Endothelial cell of umbilical vein (primary cell): ENCODE data around the gene INTS4. TPM values are rescaled to one million over a fixed set of nuclear protein-coding genes. Genes with fewer than 3 reads are reported as not detected.

Experiments
- BruUV-seq: library from RNA; stranded (reverse); fragments of 400-500 nt; replicated peaks from 2 replicates; lab custom pipeline; 2021; lab: Mats Ljungman, UMichigan
- CTCF ChIA-PET: fragments of 300-600, 350-600 bp; sonication (Branson Sonifier 250); formaldehyde crosslinking; loops from one replicate; lab custom pipeline; 2021; ENCODE audit warnings: antibody characterized with exemption, inconsistent platforms; lab: Charles Lee
- POLR2A ChIA-PET: fragments of 300-600, 350-600 bp; sonication (Branson Sonifier 250); formaldehyde crosslinking; loops from one replicate; lab custom pipeline; 2021; ENCODE audit warnings: antibody characterized with exemption, inconsistent platforms; lab: Charles Lee
- DNase-seq: peaks from one replicate; pipeline ENCODE4 v3.0.0-alpha.2; 2011; ENCODE audit warnings: low read depth, low spot score
- FAIRE-seq: peaks from 2 replicates; lab custom pipeline; 2011; peaks lifted over from hg19 to GRCh38; lab: Jason Lieb, UNC
- H2AFZ ChIP-seq: 2 replicates; pipeline ENCODE4 v1.6.0; 2012; ENCODE audit warnings: low read depth, low read length, control low read depth, inconsistent platforms
- H3K27ac ChIP-seq: 2 replicates; pipeline ENCODE4 v1.5.1; 2011; ENCODE audit warnings: low read depth, mild to moderate bottlenecking, control low read depth, low read length, moderate library complexity; ENCODE audit not compliant: insufficient read depth
- H3K27me3 ChIP-seq, 2 experiments: 2 replicates each; pipeline versions ENCODE4 v1.6.0 to v1.6.1; 2011; ENCODE audit warnings: low read length in 2 of 2, mixed read lengths in 1 of 2; ENCODE audit not compliant: control insufficient read depth in 2 of 2, insufficient read depth in 2 of 2
- H3K36me3 ChIP-seq, 2 experiments: 2 replicates in 1 of 2; 3 replicates in 1 of 2; pipeline ENCODE4 v1.5.1; 2011; ENCODE audit warnings: low read length in 2 of 2, mild to moderate bottlenecking in 1 of 2, moderate library complexity in 1 of 2; ENCODE audit not compliant: control insufficient read depth in 2 of 2, insufficient read depth in 2 of 2; ENCODE audit errors: extremely low read depth in 1 of 2
- H3K4me1 ChIP-seq: 3 replicates; pipeline ENCODE4 v1.5.1; 2011; ENCODE audit warnings: mild to moderate bottlenecking, low read length; ENCODE audit not compliant: control insufficient read depth, insufficient read depth; ENCODE audit errors: extremely low read depth
- H3K4me2 ChIP-seq: 2 replicates; pipeline ENCODE4 v1.6.1; 2011; ENCODE audit warnings: low read length, control low read depth, mixed read lengths; ENCODE audit not compliant: insufficient read depth
- H3K4me3 ChIP-seq, 3 experiments: fragments of 200-600 bp in 1 of 3; sonication (generic), shearing (Covaris generic) in 1 of 3; replicated peaks in 1 of 3; 2 replicates each; pipeline ENCODE4 v1.5.1; 2011 to 2016; ENCODE audit warnings: control low read depth in 3 of 3, low read length in 3 of 3, mild to moderate bottlenecking in 2 of 3, inconsistent platforms in 1 of 3, low read depth in 1 of 3, moderate library complexity in 1 of 3; ENCODE audit not compliant: insufficient read depth in 1 of 3
- H3K79me2 ChIP-seq: 2 replicates; pipeline ENCODE4 v1.6.0; 2012; ENCODE audit warnings: low read length, inconsistent platforms; ENCODE audit not compliant: control insufficient read depth, insufficient read depth
- H3K9ac ChIP-seq: replicated peaks from 2 replicates; pipeline ENCODE3; 2011; ENCODE audit warnings: low read length, control low read depth; ENCODE audit not compliant: insufficient read depth; ENCODE audit errors: extremely low read depth
- H3K9me1 ChIP-seq: replicated peaks from 3 replicates; pipeline ENCODE4 v1.6.0; 2011; ENCODE audit warnings: mild to moderate bottlenecking, low read length; ENCODE audit not compliant: control insufficient read depth, insufficient read depth; ENCODE audit errors: extremely low read depth
- H3K9me3 ChIP-seq: replicated peaks from 2 replicates; pipeline ENCODE4 v1.5.1; 2012; ENCODE audit warnings: low read length, inconsistent platforms; ENCODE audit not compliant: control insufficient read depth, insufficient read depth
- H4K20me1 ChIP-seq: replicated peaks from 2 replicates; pipeline ENCODE3; 2011; ENCODE audit warnings: mild to moderate bottlenecking, low read length; ENCODE audit not compliant: control insufficient read depth, insufficient read depth; ENCODE audit errors: extremely low read depth
- EZH2 ChIP-seq: IDR thresholded peaks from 2 replicates; pipeline ENCODE4 v1.6.1; 2012; ENCODE audit warnings: borderline replicate concordance, low read depth, mild to moderate bottlenecking, moderate library complexity, low read length, inconsistent platforms; ENCODE audit not compliant: severe bottlenecking
- FOS ChIP-seq: IDR thresholded peaks from 2 replicates; pipeline ENCODE4 v1.6.1; 2011; ENCODE audit warnings: mild to moderate bottlenecking, low read length, moderate library complexity, borderline replicate concordance; ENCODE audit not compliant: insufficient read depth
- GATA2 ChIP-seq: IDR thresholded peaks from 2 replicates; pipeline ENCODE4 v1.7.0; 2011; ENCODE audit warnings: low read depth, mild to moderate bottlenecking, moderate library complexity, mixed read lengths, low read length; ENCODE audit not compliant: insufficient read length, insufficient read depth
- JUN ChIP-seq: IDR thresholded peaks from 2 replicates; pipeline ENCODE4 v1.6.1; 2011; ENCODE audit warnings: borderline replicate concordance, low read depth; ENCODE audit not compliant: insufficient read length, insufficient read depth
- MYC ChIP-seq: IDR thresholded peaks from one replicate; pipeline ENCODE4 v1.6.1; 2011; ENCODE audit warnings: mild to moderate bottlenecking, low read depth, low read length
- POLR2A ChIP-seq: IDR thresholded peaks from 2 replicates; pipeline ENCODE4 v1.6.1; 2012; ENCODE audit warnings: low read depth, mild to moderate bottlenecking, control low read depth, low read length
- POLR2AphosphoS5 ChIP-seq: IDR thresholded peaks from 2 replicates; pipeline ENCODE4 v1.6.1; 2012; ENCODE audit warnings: low read depth, mild to moderate bottlenecking, control low read depth, low read length, moderate library complexity; ENCODE audit not compliant: insufficient read depth
- dilution Hi-C: fragments of 300-500 bp; cut with MboI; formaldehyde crosslinking; loops from one replicate; pipeline ENCODE4 v1.15.0; 2019; ENCODE audit warnings: low sequenced_read_pairs; ENCODE audit not compliant: extremely low pct_ligation_motif_present
- intact Hi-C: fragments of 100-400 bp; cut with micrococcal nuclease; formaldehyde crosslinking; loops from one replicate; pipeline ENCODE4 v1.10.0; 2022
- polyA plus RNA-seq, 4 experiments: library from polyadenylated mRNA; depleted of rRNA in 3 of 4; stranded (reverse) in 3 of 4; unstranded in 1 of 4; fragments of >200 nt; gene quantifications; 2 replicates each; pipeline versions ENCODE4 v1.2.1 to v1.2.3, GENCODE V29; 2011 to 2012; ENCODE audit warnings: missing spikeins in 1 of 4
- total RNA-seq: library from RNA; stranded (reverse); gene quantifications from 2 replicates; pipeline ENCODE4 v1.2.3, GENCODE V29; 2021
- TF ChIP-seq, protein P1 (sequence below): IDR thresholded peaks from 2 replicates; pipeline ENCODE4 v1.6.1; 2011; ENCODE audit not compliant: insufficient read depth, insufficient read length
- TF ChIP-seq, protein P2 (sequence below), 2 donors: IDR thresholded peaks; 1 replicate in 1 of 2; 2 replicates in 1 of 2; pipeline ENCODE4 v1.5.1; 2011; ENCODE audit warnings: low read length in 2 of 2, mild to moderate bottlenecking in 2 of 2, moderate library complexity in 2 of 2, control low read depth in 1 of 2, inconsistent platforms in 1 of 2, low read depth in 1 of 2; ENCODE audit not compliant: insufficient read depth in 1 of 2; ENCODE audit errors: extremely low read depth in 1 of 2

The INTS4 gene
- total and polyA plus RNA-seq, 2 donors (not counting 3 experiments of a cell fraction or from before 2014, with no cell fraction given) = 29.2 to 37.8 TPM

DNA sequence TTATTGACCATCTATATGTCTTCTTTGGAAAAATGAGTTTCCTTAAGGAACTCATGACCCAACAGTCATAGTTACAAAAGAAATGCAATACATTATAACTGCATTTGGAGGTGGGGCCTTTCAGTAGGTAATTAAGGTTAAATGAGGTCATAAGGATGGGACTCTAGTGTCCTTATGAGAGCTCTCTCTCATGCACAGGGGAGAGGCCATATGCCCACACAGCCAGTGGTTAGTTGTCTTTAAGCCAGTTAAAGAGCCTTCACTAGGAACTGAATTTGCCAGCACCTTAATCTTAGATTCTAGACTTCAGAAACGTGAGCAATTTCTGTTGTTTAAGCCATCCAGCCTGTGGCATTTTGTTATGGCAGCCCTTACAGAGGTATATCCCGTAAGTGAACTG, 27.3 kb downstream of the INTS4 start:
- Histone ChIP-seq H2AFZ (no peak overlapping the region), H3K9me3 (no peaks in the 10 kb centered on the region), H3K27ac (no peak overlapping the region), H3K36me3 (peaks cover 0 to 3% of the 10 kb centered on the region in 2 experiments), H3K4me2 (no peak overlapping the region), H3K4me1 (no peaks in the 10 kb centered on the region), H3K27me3 (no peaks in the 10 kb centered on the region), H3K9ac (no peak overlapping the region), H3K4me3 (no peak overlapping the region), H3K79me2 (no peaks in the 10 kb centered on the region), H4K20me1 (no peaks in the 10 kb centered on the region), H3K9me1 (no peaks in the 10 kb centered on the region)
- intact Hi-C loops (no loop called here), dilution Hi-C loops (no loop called here)
- ChIA-PET CTCF (no interaction called here), POLR2A (no interaction called here)
- TF ChIP-seq, protein P1, sequence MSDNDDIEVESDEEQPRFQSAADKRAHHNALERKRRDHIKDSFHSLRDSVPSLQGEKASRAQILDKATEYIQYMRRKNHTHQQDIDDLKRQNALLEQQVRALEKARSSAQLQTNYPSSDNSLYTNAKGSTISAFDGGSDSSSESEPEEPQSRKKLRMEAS = no peak
- TF ChIP-seq EZH2 = no peak
- no peak for TF ChIP-seq JUN
- no peak for TF ChIP-seq FOS
- no peak for TF ChIP-seq POLR2A
- no peak for TF ChIP-seq GATA2
- TF ChIP-seq POLR2AphosphoS5 = no peak
- TF ChIP-seq, protein P2, sequence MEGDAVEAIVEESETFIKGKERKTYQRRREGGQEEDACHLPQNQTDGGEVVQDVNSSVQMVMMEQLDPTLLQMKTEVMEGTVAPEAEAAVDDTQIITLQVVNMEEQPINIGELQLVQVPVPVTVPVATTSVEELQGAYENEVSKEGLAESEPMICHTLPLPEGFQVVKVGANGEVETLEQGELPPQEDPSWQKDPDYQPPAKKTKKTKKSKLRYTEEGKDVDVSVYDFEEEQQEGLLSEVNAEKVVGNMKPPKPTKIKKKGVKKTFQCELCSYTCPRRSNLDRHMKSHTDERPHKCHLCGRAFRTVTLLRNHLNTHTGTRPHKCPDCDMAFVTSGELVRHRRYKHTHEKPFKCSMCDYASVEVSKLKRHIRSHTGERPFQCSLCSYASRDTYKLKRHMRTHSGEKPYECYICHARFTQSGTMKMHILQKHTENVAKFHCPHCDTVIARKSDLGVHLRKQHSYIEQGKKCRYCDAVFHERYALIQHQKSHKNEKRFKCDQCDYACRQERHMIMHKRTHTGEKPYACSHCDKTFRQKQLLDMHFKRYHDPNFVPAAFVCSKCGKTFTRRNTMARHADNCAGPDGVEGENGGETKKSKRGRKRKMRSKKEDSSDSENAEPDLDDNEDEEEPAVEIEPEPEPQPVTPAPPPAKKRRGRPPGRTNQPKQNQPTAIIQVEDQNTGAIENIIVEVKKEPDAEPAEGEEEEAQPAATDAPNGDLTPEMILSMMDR (IDR thresholded peaks at IDR 0.05; ENCODE audit: extremely low read depth in 1 of 2, insufficient read depth in 1 of 2, low read depth in 1 of 2, low read length in 2 of 2) = no peak
- no peak for TF ChIP-seq MYC
- no TSS peak for BruUV-seq
- no peak for DNase-seq
- no peak for FAIRE-seq
